GM19395 (cell line): ENCODE data around the gene MRM2.
A peak's percentile ranks its signal among the peaks of the same experiment; 100 is the strongest.
"Not testable (repeated sequence)": the region's sequence is repeated elsewhere in the genome, so short reads cannot be mapped to it uniquely, and the experiment has no call there.

Source experiments
- ATAC-seq: cut with Tn5 transposase; IDR thresholded peaks from one replicate; pipeline ENCODE4 v1.9.1; 2021; ENCODE audit warnings: mild to moderate bottlenecking, moderate library complexity; ENCODE audit not compliant: unreplicated experiment

Gene MRM2

GRCh38 chr7:2269089-2269990 is 27.3 kb upstream of the MRM2 start:
- not testable (repeated sequence) for ATAC-seq

GRCh38 chr7:2266911-2267310 is 24.9 kb upstream of the MRM2 start:
- no peak for ATAC-seq

- ATAC-seq: no peak
Observed at GRCh38 chr7:2264158-2264557, 22.2 kb upstream of the MRM2 start.

GRCh38 chr7:2263176-2263575 is 21.2 kb upstream of the MRM2 start:
- ATAC-seq: no peak

GRCh38 chr7:2261611-2262010 is 19.6 kb upstream of the MRM2 start:
- ATAC-seq: no peak

GRCh38 chr7:2260820-2261219 is 18.8 kb upstream of the MRM2 start:
- no peak for ATAC-seq

GRCh38 chr7:2259480-2259879 is 17.5 kb upstream of the MRM2 start:
- ATAC-seq: no peak

GRCh38 chr7:2258661-2259365 is 16.8 kb upstream of the MRM2 start:
- peak; percentile 66 for ATAC-seq

GRCh38 chr7:2257651-2258050 is 15.6 kb upstream of the MRM2 start:
- no peak for ATAC-seq

GRCh38 chr7:2257046-2257551 is 15.1 kb upstream of the MRM2 start:
- ATAC-seq: no peak

- no peak for ATAC-seq
Observed at GRCh38 chr7:2256306-2257045, 14.5 kb upstream of the MRM2 start.

GRCh38 chr7:2255145-2256139 is 13.4 kb upstream of the MRM2 start:
- no peak for ATAC-seq

- no peak for ATAC-seq
Observed at GRCh38 chr7:2254429-2255144, 12.6 kb upstream of the MRM2 start.

GRCh38 chr7:2253525-2254244 is 11.7 kb upstream of the MRM2 start:
- no peak for ATAC-seq

- ATAC-seq: no peak
Observed at GRCh38 chr7:2253021-2253420, 11.0 kb upstream of the MRM2 start.

- no peak for ATAC-seq
Observed at GRCh38 chr7:2251841-2252771, 10.1 kb upstream of the MRM2 start.

- no peak for ATAC-seq
Observed at GRCh38 chr7:2251381-2251780, 9.4 kb upstream of the MRM2 start.
